ENCODE data around the gene NFASC. TPM values are rescaled to one million over a fixed set of nuclear protein-coding genes. Genes with fewer than 3 reads are reported as not detected.

NFASC gene
- polyA plus RNA-seq, 3 donors = 0.08 TPM; not detected in 2

- no peak for TF ChIP-seq CTCF (IDR thresholded peaks at IDR 0.05)
- no peak overlapping the region for H3K4me3 ChIP-seq (replicated peaks in 1 of 3; ENCODE audit: low read depth in 2 of 3, low read length in 3 of 3)
- no peak overlapping the region for H3K4me3 Mint-ChIP-seq
- no peak for DNase-seq
- H3K36me3 Mint-ChIP-seq = no peaks in the 10 kb centered on the region
- H3K27ac Mint-ChIP-seq = no peak overlapping the region
- H3K4me2 ChIP-seq (replicated peaks; ENCODE audit: extremely low read depth, low read length, poor library complexity, severe bottlenecking) = no peak overlapping the region
- no peaks in the 10 kb centered on the region for H4K20me1 ChIP-seq (ENCODE audit: insufficient read depth, low read length)
- no peak overlapping the region for H3K27ac ChIP-seq (ENCODE audit: low read depth in 1 of 2, low read length in 2 of 2)
- no peaks in the 10 kb centered on the region for H3K4me1 ChIP-seq (ENCODE audit: control insufficient read depth in 1 of 2, insufficient read depth in 2 of 2, low read length in 2 of 2)
- no peak overlapping the region for H2AFZ ChIP-seq (ENCODE audit: insufficient read depth, low read depth, low read length, poor library complexity, severe bottlenecking)
- H3K27me3 ChIP-seq (ENCODE audit: control insufficient read depth in 2 of 2, insufficient read depth in 2 of 2, low read length in 2 of 2) = no peaks in the 10 kb centered on the region
- H3K4me1 Mint-ChIP-seq = no peaks in the 10 kb centered on the region
- no peaks in the 10 kb centered on the region for H3K79me2 ChIP-seq (ENCODE audit: insufficient read depth, low read length)
- intact Hi-C loops (cut with micrococcal nuclease) = no loop called here
- H3K36me3 ChIP-seq (replicated peaks in 1 of 2; ENCODE audit: control insufficient read depth in 1 of 2, insufficient read depth in 2 of 2, low read length in 2 of 2) = no peaks in the 10 kb centered on the region
- H3K9me3 ChIP-seq (replicated peaks in 1 of 2; ENCODE audit: control insufficient read depth in 1 of 2, insufficient read depth in 1 of 2, low read length in 2 of 2) = no peaks in the 10 kb centered on the region
- WGBS (ENCODE audit: insufficient coverage) = 100% methylated on average over 2 of the region's 7 CpGs
- H3K9ac ChIP-seq (ENCODE audit: insufficient read depth, low read length, poor library complexity, severe bottlenecking) = no peak overlapping the region
- peaks cover 0 to 8% (median 7%) of the 10 kb centered on the region in 3 donors for H3K27me3 Mint-ChIP-seq (ENCODE audit: low read depth in 3 of 3)
- H3K9me3 Mint-ChIP-seq = no peaks in the 10 kb centered on the region
Measured at GRCh38 chr1:204931768-204932572, 61.3 kb downstream of the NFASC start.

- Histone ChIP-seq H3K27me3 (ENCODE audit: control insufficient read depth in 2 of 2, insufficient read depth in 2 of 2, low read length in 2 of 2) (no peaks in the 10 kb centered on the region), H3K9me3 (replicated peaks in 1 of 2; ENCODE audit: control insufficient read depth in 1 of 2, insufficient read depth in 1 of 2, low read length in 2 of 2) (no peaks in the 10 kb centered on the region), H3K79me2 (ENCODE audit: insufficient read depth, low read length) (no peaks in the 10 kb centered on the region), H2AFZ (ENCODE audit: insufficient read depth, low read depth, low read length, poor library complexity, severe bottlenecking) (no peak overlapping the region), H3K4me1 (ENCODE audit: control insufficient read depth in 1 of 2, insufficient read depth in 2 of 2, low read length in 2 of 2) (no peaks in the 10 kb centered on the region), H3K4me3 (replicated peaks in 1 of 3; ENCODE audit: low read depth in 2 of 3, low read length in 3 of 3) (no peak overlapping the region), H3K9ac (ENCODE audit: insufficient read depth, low read length, poor library complexity, severe bottlenecking) (no peak overlapping the region), H3K36me3 (replicated peaks in 1 of 2; ENCODE audit: control insufficient read depth in 1 of 2, insufficient read depth in 2 of 2, low read length in 2 of 2) (no peaks in the 10 kb centered on the region), H4K20me1 (ENCODE audit: insufficient read depth, low read length) (no peaks in the 10 kb centered on the region), H3K4me2 (replicated peaks; ENCODE audit: extremely low read depth, low read length, poor library complexity, severe bottlenecking) (no peak overlapping the region), H3K27ac (ENCODE audit: low read depth in 1 of 2, low read length in 2 of 2) (no peak overlapping the region)
- no peak overlapping the region for H3K4me3 Mint-ChIP-seq
- no peaks in the 10 kb centered on the region for H3K4me1 Mint-ChIP-seq
- no peak for TF ChIP-seq CTCF (IDR thresholded peaks at IDR 0.05)
- DNase-seq = no peak
- no peaks in the 10 kb centered on the region for H3K36me3 Mint-ChIP-seq
- intact Hi-C loops (cut with micrococcal nuclease) = no loop called here
- H3K27ac Mint-ChIP-seq = no peak overlapping the region
- WGBS (ENCODE audit: insufficient coverage) = 72% methylated on average over 2 of the region's 7 CpGs
- no peaks in the 10 kb centered on the region for H3K9me3 Mint-ChIP-seq
- H3K27me3 Mint-ChIP-seq (ENCODE audit: low read depth in 3 of 3) = peaks cover 0 to 8% (median 6%) of the 10 kb centered on the region in 3 donors
Measured at GRCh38 chr1:204932573-204932909, 61.9 kb downstream of the NFASC start.

Measured in CD14-positive monocyte (primary cell).